Lung (tissue), 12 donors: ENCODE measurements around the gene BMI1. TPM values are rescaled to one million over a fixed set of nuclear protein-coding genes. Genes with fewer than 3 reads are reported as not detected.

Source experiments
- ATAC-seq: fragments of 200-7000 bp; cut with Tn5 transposase; one replicate; pipeline ENCODE4 v1.9.1; 2020; ENCODE audit warnings: moderate number of reproducible peaks; ENCODE audit not compliant: insufficient read depth, low FRiP score
- DNase-seq, 3 donors: peaks; one replicate each; pipeline ENCODE4 v3.0.0-alpha.2; 2013 to 2017
- H3K27ac ChIP-seq, 2 donors: one replicate each; pipeline ENCODE4 v1.5.1; 2013; ENCODE audit warnings: mild to moderate bottlenecking in 2 of 2, moderate library complexity in 2 of 2, control low read depth in 1 of 2, inconsistent platforms in 1 of 2, low read depth in 1 of 2, low read length in 1 of 2
- H3K27me3 ChIP-seq, 3 donors: one replicate each; pipeline ENCODE4 v1.5.1; 2013; ENCODE audit warnings: low read length in 2 of 3; ENCODE audit not compliant: control insufficient read depth in 3 of 3, insufficient read depth in 3 of 3
- H3K36me3 ChIP-seq, 4 donors: one replicate each; pipeline ENCODE4 v1.5.1; 2013; ENCODE audit warnings: low read length in 4 of 4, mild to moderate bottlenecking in 1 of 4, moderate library complexity in 1 of 4; ENCODE audit not compliant: control insufficient read depth in 4 of 4, insufficient read depth in 4 of 4
- H3K4me1 ChIP-seq, 5 donors: one replicate each; pipeline ENCODE4 v1.5.1; 2013; ENCODE audit warnings: low read length in 5 of 5, mild to moderate bottlenecking in 2 of 5, moderate library complexity in 1 of 5; ENCODE audit not compliant: control insufficient read depth in 5 of 5, insufficient read depth in 5 of 5
- H3K4me3 ChIP-seq: one replicate; pipeline ENCODE4 v1.5.1; 2013; ENCODE audit warnings: mild to moderate bottlenecking, control low read depth, moderate library complexity
- H3K9ac ChIP-seq, 2 donors: one replicate each; pipeline ENCODE4 v1.5.1; 2013; ENCODE audit warnings: low read length in 2 of 2, control low read depth in 1 of 2; ENCODE audit not compliant: insufficient read depth in 1 of 2
- H3K9me3 ChIP-seq, 4 donors: one replicate each; pipeline ENCODE4 v1.5.1; 2013; ENCODE audit warnings: low read length in 3 of 4, mild to moderate bottlenecking in 1 of 4, moderate library complexity in 1 of 4; ENCODE audit not compliant: control insufficient read depth in 4 of 4, insufficient read depth in 3 of 4
- WGBS, 2 donors: extraction: QIAGEN DNeasy Blood & Tissue Kit; methylation state at CpG; one replicate each; pipeline ENCODE4 v1.1.7; 2013; 5-methylcytosine and 5-hydroxymethylcytosine counted together
- polyA plus RNA-seq, 2 donors: library from polyadenylated mRNA; stranded (reverse); fragments of 200-250 nt; gene quantifications; one replicate each; pipeline ENCODE4 v1.2.1, GENCODE V29; 2013
- total RNA-seq, 2 donors: library from RNA; depleted of rRNA in 1 of 2; stranded (reverse); fragments of >200 nt in 1 of 2; gene quantifications; one replicate each; pipeline ENCODE4 v1.2.1, GENCODE V29; 2014 to 2021
- TF ChIP-seq, protein P1 (sequence below): IDR thresholded peaks from 2 replicates; pipeline ENCODE4 v1.5.1; 2012; ENCODE audit warnings: mild to moderate bottlenecking; ENCODE audit errors: control extremely low read depth, extremely low read depth
- donor health status: control.
- donor health status: control.
- donor health status: Bipolar disorder and iron deficiency.
- donor health status: healthy.
- donor health status: DM: yes; HTN: yes; CAD: no.

Gene BMI1
- total and polyA plus RNA-seq, 4 donors, result 21.9 to 81.1 (median 31.6) TPM

DNA sequence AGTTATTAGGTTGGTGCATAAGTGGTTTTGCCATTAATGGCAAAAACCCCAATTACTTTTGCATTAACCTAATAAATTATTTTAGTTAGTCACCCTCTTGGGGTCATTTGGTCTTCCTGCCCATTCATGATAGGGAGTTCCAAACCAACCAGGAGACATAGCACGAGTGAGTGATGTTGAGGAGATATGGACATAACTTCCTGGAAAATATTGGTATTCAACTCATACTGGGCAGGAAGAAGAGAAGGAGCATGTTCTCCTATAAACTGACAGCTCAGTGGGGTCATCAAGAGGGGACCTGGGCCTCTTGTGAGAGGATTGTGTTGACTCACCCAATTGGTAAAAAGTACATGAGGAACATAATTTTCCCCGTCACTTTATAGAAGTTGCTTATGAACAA, 48.1 kb downstream of the BMI1 start:
- H3K9ac ChIP-seq, result no peak overlapping the region
- TF ChIP-seq, protein P1, sequence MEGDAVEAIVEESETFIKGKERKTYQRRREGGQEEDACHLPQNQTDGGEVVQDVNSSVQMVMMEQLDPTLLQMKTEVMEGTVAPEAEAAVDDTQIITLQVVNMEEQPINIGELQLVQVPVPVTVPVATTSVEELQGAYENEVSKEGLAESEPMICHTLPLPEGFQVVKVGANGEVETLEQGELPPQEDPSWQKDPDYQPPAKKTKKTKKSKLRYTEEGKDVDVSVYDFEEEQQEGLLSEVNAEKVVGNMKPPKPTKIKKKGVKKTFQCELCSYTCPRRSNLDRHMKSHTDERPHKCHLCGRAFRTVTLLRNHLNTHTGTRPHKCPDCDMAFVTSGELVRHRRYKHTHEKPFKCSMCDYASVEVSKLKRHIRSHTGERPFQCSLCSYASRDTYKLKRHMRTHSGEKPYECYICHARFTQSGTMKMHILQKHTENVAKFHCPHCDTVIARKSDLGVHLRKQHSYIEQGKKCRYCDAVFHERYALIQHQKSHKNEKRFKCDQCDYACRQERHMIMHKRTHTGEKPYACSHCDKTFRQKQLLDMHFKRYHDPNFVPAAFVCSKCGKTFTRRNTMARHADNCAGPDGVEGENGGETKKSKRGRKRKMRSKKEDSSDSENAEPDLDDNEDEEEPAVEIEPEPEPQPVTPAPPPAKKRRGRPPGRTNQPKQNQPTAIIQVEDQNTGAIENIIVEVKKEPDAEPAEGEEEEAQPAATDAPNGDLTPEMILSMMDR, result no peak
- WGBS, 2 donors, result 45 to 50% methylated on average over 2 of the region's 2 CpGs
- H3K4me3 ChIP-seq, result no peak overlapping the region
- H3K27me3 ChIP-seq, result peaks cover 0 to 3% (median 2%) of the 10 kb centered on the region in 3 donors
- DNase-seq, result no peak
- no peaks in the 10 kb centered on the region for H3K9me3 ChIP-seq
- H3K27ac ChIP-seq, result no peak overlapping the region
- no peaks in the 10 kb centered on the region for H3K36me3 ChIP-seq
- no peak for ATAC-seq
- H3K4me1 ChIP-seq, result peaks cover 0 to 5% (median 0%) of the 10 kb centered on the region in 5 donors

DNA sequence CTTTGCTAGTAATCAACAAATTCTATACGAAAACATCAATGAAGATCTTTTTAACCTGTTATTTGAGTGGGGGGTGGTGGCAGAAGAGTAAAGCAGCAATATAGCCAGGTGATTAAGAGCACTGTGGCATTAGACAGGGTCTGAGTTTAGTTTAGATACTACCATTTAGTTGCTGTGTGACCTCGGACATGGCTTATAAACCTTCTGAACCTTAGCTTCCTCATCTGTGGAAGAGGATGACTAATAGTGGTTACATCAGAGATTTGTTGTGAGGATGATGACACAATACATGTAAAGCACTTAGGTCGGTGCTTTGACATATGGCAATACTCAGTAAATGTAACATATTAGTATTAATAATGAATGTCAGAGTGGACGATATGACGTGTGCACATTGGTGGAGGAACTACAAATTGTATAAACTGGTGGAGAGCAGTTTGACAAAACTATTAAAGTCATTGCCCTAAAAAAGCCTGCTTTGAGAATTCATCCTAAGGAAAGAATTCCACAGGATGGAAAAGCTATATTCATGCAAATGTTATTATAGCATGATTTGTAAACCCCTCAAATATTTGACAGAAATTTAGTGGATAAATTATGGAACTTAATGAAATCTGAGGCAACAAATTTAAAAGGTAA, 48.7 kb downstream of the BMI1 start:
- Histone ChIP-seq H3K27me3 (peaks cover 0 to 3% (median 2%) of the 10 kb centered on the region in 3 donors), H3K27ac (no peak overlapping the region), H3K4me3 (no peak overlapping the region), H3K9ac (no peak overlapping the region), H3K4me1 (peaks cover 0 to 5% (median 0%) of the 10 kb centered on the region in 5 donors), H3K36me3 (no peaks in the 10 kb centered on the region), H3K9me3 (no peaks in the 10 kb centered on the region)
- TF ChIP-seq, protein P1, result no peak
- DNase-seq (no peak), ATAC-seq (no peak)
- 73 to 76% methylated on average over 5 of the region's 5 CpGs for WGBS, 2 donors

DNA sequence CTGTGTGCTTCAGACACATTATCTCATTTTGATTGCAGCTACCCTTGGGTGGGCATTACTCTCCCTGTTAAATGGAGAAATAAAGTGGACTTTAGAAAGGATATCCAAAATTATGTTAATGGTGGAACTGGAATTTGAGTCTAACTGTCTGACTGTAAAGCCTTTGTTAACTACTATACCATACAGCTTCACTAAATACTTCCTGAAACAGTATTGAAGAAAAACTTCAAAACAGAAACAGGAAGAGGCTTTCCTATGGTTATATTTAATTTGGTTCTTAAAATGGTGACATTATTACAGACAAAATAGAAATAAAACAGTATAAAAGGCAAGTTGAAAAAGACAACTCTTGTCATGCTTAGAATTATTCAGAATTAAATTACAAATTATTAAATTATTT, 49.4 kb downstream of the BMI1 start:
- H3K27me3 ChIP-seq, result peaks cover 0 to 3% (median 2%) of the 10 kb centered on the region in 3 donors
- ATAC-seq (no peak), DNase-seq (no peak)
- TF ChIP-seq, protein P1, result no peak
- no peak overlapping the region for H3K4me3 ChIP-seq
- H3K27ac ChIP-seq, result no peak overlapping the region
- H3K4me1 ChIP-seq, result peaks cover 0 to 5% (median 0%) of the 10 kb centered on the region in 5 donors
- H3K36me3 ChIP-seq, result no peaks in the 10 kb centered on the region
- no peaks in the 10 kb centered on the region for H3K9me3 ChIP-seq
- no peak overlapping the region for H3K9ac ChIP-seq

DNA sequence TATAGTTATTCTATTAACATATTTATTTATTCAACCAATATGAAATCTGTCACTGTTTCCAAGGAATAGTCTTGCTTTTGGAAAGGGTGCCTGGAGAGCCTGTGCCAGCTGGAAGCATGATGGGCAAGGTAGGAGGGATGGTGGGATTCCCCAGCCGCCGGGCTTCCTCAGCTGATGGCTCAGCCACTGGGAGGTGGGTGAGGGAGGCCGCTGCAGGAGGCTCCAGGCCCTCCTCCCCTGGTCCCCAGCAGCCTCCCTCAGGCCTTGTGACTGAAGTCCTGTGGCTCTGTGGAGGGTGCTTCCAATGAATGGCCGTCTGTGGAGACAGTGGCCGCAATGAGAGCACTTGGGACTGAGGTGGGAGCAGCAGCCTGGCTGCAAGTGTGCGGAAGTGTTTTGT, 51.4 kb downstream of the BMI1 start:
- H3K9ac ChIP-seq, result no peak overlapping the region
- no peak overlapping the region for H3K4me3 ChIP-seq
- peaks cover 0 to 3% (median 2%) of the 10 kb centered on the region in 3 donors for H3K27me3 ChIP-seq
- 85 to 93% methylated on average over 6 of the region's 6 CpGs for WGBS, 2 donors
- H3K9me3 ChIP-seq, result no peaks in the 10 kb centered on the region
- TF ChIP-seq, protein P1, result no peak
- no peaks in the 10 kb centered on the region for H3K36me3 ChIP-seq
- H3K27ac ChIP-seq, result no peak overlapping the region
- ATAC-seq, result no peak
- H3K4me1 ChIP-seq, result peaks cover 0 to 5% (median 0%) of the 10 kb centered on the region in 5 donors
- no peak for DNase-seq
